ENCODE data around the gene B4GALNT3.
A peak's percentile ranks its signal among the peaks of the same experiment; 100 is the strongest.

B4GALNT3 gene

GRCh38 chr12:546265-546919 is 86.7 kb downstream of the B4GALNT3 start:
- H3K4me3 ChIP-seq (ENCODE audit: low read depth, low read length), result no peak overlapping the region
- no peak for DNase-seq (ENCODE audit: low read depth)
- TF ChIP-seq CTCF (IDR thresholded peaks at IDR 0.05; ENCODE audit: insufficient read depth, low read depth, low read length, missing control alignments), result no peak

- H3K4me3 ChIP-seq (ENCODE audit: low read depth, low read length), result no peak overlapping the region
- DNase-seq (ENCODE audit: low read depth), result peak; percentile 70
- peak; percentile 99 for TF ChIP-seq CTCF (IDR thresholded peaks at IDR 0.05; ENCODE audit: insufficient read depth, low read depth, low read length, missing control alignments)
Observed at GRCh38 chr12:546920-547845, 87.4 kb downstream of the B4GALNT3 start.

GRCh38 chr12:547883-548470 is 88.2 kb downstream of the B4GALNT3 start:
- TF ChIP-seq CTCF (IDR thresholded peaks at IDR 0.05; ENCODE audit: insufficient read depth, low read depth, low read length, missing control alignments), result no peak
- no peak for DNase-seq (ENCODE audit: low read depth)
- no peak overlapping the region for H3K4me3 ChIP-seq (ENCODE audit: low read depth, low read length)

DNA sequence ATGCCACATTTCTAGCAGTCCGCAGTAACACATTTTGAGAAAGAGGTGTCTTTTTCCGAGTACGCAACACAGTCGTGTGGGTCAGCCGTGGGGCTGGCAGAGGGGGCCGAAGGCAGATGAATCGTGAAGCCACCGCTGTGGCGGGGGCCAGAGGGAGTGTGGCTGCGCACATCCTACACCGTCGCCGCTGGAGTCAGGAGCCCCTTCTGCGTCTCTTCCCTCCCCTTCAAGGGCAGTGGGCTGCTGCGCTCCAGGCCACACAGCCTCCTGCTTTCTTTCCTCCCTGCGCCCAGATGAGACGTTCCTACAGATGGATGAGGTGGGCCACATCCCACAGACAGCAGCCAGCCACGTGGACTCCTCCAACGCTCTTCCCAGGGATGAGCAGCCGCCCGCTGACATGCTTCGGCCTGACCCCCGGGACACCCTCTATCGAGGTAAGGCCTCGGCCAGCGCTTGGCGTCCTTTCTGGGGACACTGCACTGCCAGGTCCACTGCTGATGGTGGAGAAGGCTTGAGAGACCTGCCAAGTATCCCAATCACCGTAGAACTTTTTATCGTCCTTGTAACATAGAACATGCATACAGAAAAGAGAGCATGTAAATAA is 89.8 kb downstream of the B4GALNT3 start:
- H3K4me3 ChIP-seq (ENCODE audit: low read depth, low read length), result no peak overlapping the region
- DNase-seq (ENCODE audit: low read depth), result no peak
- TF ChIP-seq CTCF (IDR thresholded peaks at IDR 0.05; ENCODE audit: insufficient read depth, low read depth, low read length, missing control alignments), result no peak

- TF ChIP-seq CTCF (IDR thresholded peaks at IDR 0.05; ENCODE audit: insufficient read depth, low read depth, low read length, missing control alignments), result no peak
- no peak for DNase-seq (ENCODE audit: low read depth)
- H3K4me3 ChIP-seq (ENCODE audit: low read depth, low read length), result no peak overlapping the region
Observed at GRCh38 chr12:550473-551260, 90.9 kb downstream of the B4GALNT3 start.

- no peak for TF ChIP-seq CTCF (IDR thresholded peaks at IDR 0.05; ENCODE audit: insufficient read depth, low read depth, low read length, missing control alignments)
- no peak for DNase-seq (ENCODE audit: low read depth)
- H3K4me3 ChIP-seq (ENCODE audit: low read depth, low read length), result no peak overlapping the region
Observed at GRCh38 chr12:552466-552865, 92.7 kb downstream of the B4GALNT3 start.
